MCF 10A (cell line): ENCODE results near the gene APAF1. TPM values are rescaled to one million over a fixed set of nuclear protein-coding genes. Genes with fewer than 3 reads are reported as not detected.
"Not testable (repeated sequence)": the region's sequence is repeated elsewhere in the genome, so short reads cannot be mapped to it uniquely, and the experiment has no call there.

Experiments used
- Bru-seq: library from RNA; stranded (reverse); fragments of 400-500 nt; gene quantifications from one replicate; lab custom pipeline; 2021; lab: Mats Ljungman, UMichigan
- BruChase-seq, 2 experiments: library from RNA; stranded (reverse); fragments of 400-500 nt; gene quantifications; one replicate each; lab custom pipeline; 2021; lab: Mats Ljungman, UMichigan
- BruUV-seq: library from RNA; stranded (reverse); fragments of 400-500 nt; replicated peaks from 2 replicates; lab custom pipeline; 2021; lab: Mats Ljungman, UMichigan
- CTCF ChIA-PET: fragments of 300-600 bp; sonication (Branson Sonifier 250); formaldehyde crosslinking; extraction: SDS; loops from one replicate; lab custom pipeline; 2021; ENCODE audit warnings: antibody characterized with exemption, inconsistent platforms; lab: Yijun Ruan, JAX
- POLR2A ChIA-PET: fragments of 300-600, 350-650 bp; sonication (Branson Sonifier 250); formaldehyde crosslinking; extraction: SDS; loops from one replicate; lab custom pipeline; 2020; ENCODE audit warnings: antibody characterized with exemption, inconsistent platforms; lab: Yijun Ruan, JAX
- DNase-seq: peaks from one replicate; pipeline ENCODE4 v3.0.0-alpha.2; 2018; ENCODE audit not compliant: unreplicated experiment
- H3K27ac Mint-ChIP-seq: one replicate; pipeline ENCODE4 v1.8.0; 2022; ENCODE audit warnings: mild to moderate bottlenecking, low read depth, mixed read lengths; ENCODE audit not compliant: unreplicated experiment
- H3K27me3 Mint-ChIP-seq: one replicate; pipeline ENCODE4 v1.8.0; 2022; ENCODE audit warnings: mixed read lengths; ENCODE audit not compliant: insufficient read depth, unreplicated experiment
- H3K36me3 Mint-ChIP-seq: one replicate; pipeline ENCODE4 v1.8.0; 2022; ENCODE audit warnings: mild to moderate bottlenecking, moderate library complexity, mixed read lengths; ENCODE audit not compliant: insufficient read depth, unreplicated experiment
- H3K4me1 Mint-ChIP-seq: one replicate; pipeline ENCODE4 v1.8.0; 2022; ENCODE audit warnings: mixed read lengths; ENCODE audit not compliant: insufficient read depth, unreplicated experiment
- H3K4me3 Mint-ChIP-seq: one replicate; pipeline ENCODE4 v1.8.0; 2022; ENCODE audit warnings: mild to moderate bottlenecking, moderate library complexity, mixed read lengths; ENCODE audit not compliant: unreplicated experiment
- H3K9me3 Mint-ChIP-seq: one replicate; pipeline ENCODE4 v1.8.0; 2022; ENCODE audit warnings: mixed read lengths; ENCODE audit not compliant: unreplicated experiment
- CTCF ChIP-seq: fragments of 200-600 bp; IDR thresholded peaks from one replicate; pipeline ENCODE4 v1.8.0; 2022; ENCODE audit warnings: antibody characterized with exemption, mild to moderate bottlenecking; ENCODE audit not compliant: unreplicated experiment
- intact Hi-C: fragments of 100-400 bp; cut with micrococcal nuclease; formaldehyde crosslinking; loops from 2 replicates; pipeline ENCODE4 v1.14.1; 2022
- long read RNA-seq: library from polyadenylated mRNA; stranded (forward); transcript quantifications from one replicate; pipeline ENCODE4 v2.0.0, GENCODE V29; 2022
- total RNA-seq: library from RNA; stranded (reverse); gene quantifications from 2 replicates; pipeline ENCODE4 v1.2.3, GENCODE V29; 2022

Gene APAF1, protein sequence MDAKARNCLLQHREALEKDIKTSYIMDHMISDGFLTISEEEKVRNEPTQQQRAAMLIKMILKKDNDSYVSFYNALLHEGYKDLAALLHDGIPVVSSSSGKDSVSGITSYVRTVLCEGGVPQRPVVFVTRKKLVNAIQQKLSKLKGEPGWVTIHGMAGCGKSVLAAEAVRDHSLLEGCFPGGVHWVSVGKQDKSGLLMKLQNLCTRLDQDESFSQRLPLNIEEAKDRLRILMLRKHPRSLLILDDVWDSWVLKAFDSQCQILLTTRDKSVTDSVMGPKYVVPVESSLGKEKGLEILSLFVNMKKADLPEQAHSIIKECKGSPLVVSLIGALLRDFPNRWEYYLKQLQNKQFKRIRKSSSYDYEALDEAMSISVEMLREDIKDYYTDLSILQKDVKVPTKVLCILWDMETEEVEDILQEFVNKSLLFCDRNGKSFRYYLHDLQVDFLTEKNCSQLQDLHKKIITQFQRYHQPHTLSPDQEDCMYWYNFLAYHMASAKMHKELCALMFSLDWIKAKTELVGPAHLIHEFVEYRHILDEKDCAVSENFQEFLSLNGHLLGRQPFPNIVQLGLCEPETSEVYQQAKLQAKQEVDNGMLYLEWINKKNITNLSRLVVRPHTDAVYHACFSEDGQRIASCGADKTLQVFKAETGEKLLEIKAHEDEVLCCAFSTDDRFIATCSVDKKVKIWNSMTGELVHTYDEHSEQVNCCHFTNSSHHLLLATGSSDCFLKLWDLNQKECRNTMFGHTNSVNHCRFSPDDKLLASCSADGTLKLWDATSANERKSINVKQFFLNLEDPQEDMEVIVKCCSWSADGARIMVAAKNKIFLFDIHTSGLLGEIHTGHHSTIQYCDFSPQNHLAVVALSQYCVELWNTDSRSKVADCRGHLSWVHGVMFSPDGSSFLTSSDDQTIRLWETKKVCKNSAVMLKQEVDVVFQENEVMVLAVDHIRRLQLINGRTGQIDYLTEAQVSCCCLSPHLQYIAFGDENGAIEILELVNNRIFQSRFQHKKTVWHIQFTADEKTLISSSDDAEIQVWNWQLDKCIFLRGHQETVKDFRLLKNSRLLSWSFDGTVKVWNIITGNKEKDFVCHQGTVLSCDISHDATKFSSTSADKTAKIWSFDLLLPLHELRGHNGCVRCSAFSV (N-terminal part only)
- 5.9 and 9.1 TPM in 2 replicates for total RNA-seq
- Bru-seq, nascent RNA = percentile 51 among the genes with signal in this experiment
- BruChase-seq, experiment 1, labeled RNA remaining after a 6-hour chase = percentile 59 among the genes with signal in this experiment
- BruChase-seq, experiment 2, labeled RNA remaining after a 2-hour chase = percentile 61 among the genes with signal in this experiment
- long read RNA-seq, full-length matches to known transcripts = 1 of 3 reads
- long read RNA-seq, partial matches to known transcripts = 0 of 3 reads
- long read RNA-seq, other reads (novel, unspliced or antisense) = 2 of 3 reads

DNA sequence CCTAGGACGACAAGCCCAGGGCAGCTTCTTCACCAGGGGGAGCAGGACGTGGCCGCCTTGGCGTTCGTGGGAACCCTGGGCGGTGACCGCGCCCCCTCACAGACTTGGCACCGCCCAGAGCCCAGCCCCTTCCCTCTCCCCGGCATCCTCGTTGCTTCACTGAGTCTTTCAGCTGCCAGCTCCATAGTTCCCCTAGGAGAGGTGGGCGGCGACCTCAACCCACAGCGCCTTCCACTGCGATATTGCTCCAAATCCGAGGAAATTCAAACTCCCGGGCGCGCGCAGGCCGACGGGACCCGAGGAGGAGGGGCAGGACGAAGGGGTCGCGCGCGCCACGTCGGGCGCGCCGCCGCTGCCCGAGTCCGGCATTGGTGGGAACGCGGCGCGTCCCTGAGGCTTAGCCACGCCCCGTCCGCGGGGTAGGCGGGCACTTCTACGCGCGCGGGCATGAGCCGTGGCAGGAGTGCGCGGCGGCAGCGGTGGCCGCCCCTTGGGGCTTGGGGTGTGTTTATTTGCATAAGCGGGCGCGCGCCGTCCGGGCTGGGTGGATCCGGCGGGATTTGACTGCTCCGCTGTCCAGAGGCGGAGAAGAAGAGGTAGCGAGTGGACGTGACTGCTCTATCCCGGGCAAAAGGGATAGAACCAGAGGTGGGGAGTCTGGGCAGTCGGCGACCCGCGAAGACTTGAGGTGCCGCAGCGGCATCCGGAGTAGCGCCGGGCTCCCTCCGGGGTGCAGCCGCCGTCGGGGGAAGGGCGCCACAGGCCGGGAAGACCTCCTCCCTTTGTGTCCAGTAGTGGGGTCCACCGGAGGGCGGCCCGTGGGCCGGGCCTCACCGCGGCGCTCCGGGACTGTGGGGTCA, at the start of gene APAF1, which contains the start of gene IKBIP:
Gene APAF1 (plus strand): TSS at position 579 of the 860 bp plus-strand sequence. CDS start 3,070 bp downstream, outside the sequence.
Gene IKBIP (minus strand): TSS at position 77 of the 860 bp plus-strand sequence. CDS start 87 bp downstream, outside the sequence.
- intact Hi-C loops = loop anchor here (1.0 to 5.0 kb wide), 3 partner anchors 39 to 643 kb away; no protein-coding TSS in a partner anchor
- DNase-seq = peak; percentile 97
- POLR2A ChIA-PET = interaction anchor here (0.6 to 13.4 kb wide), 16 partner anchors 9 to 1630 kb away, joined by 3 to 255 read pairs (median 4); partner anchors contain the start of gene SLC25A3
- TF ChIP-seq CTCF = no peak
- peak within 1 kb of the TSS; percentile 93 for H3K27ac Mint-ChIP-seq
- H3K36me3 Mint-ChIP-seq = peaks cover 7% of the 10 kb centered on the region
- CTCF ChIA-PET = interaction anchor here (0.7 to 2.1 kb wide), 8 partner anchors 9 to 78 kb away, joined by 3 to 11 read pairs (median 4); partner anchors contain the start of gene SLC25A3
- no TSS peak for BruUV-seq
- peaks cover 7% of the 10 kb centered on the region for H3K4me1 Mint-ChIP-seq
- H3K27me3 Mint-ChIP-seq = no peaks in the 10 kb centered on the region
- H3K4me3 Mint-ChIP-seq = peak within 1 kb of the TSS; percentile 93
- no peaks in the 10 kb centered on the region for H3K9me3 Mint-ChIP-seq

DNA sequence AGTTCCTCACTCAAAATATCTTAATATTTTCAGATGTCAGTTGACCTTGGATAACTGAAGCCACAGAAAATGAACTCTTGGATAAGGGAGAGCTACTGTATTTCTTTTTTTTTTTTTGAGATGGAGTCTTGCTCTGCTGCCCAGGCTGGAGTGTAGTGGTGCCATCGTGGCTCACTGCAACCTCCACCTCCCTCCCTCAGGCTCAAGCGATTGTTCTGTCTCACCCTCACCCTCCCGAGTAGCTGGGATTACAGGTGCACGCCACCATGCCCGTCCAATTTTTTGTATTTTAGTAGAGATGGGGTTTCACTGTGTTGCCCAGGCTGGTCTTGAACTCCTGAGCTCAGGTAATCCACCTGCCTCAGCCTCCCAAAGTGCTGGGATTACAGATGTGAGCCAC, 47.8 kb upstream of the APAF1 start:
- H3K4me1 Mint-ChIP-seq, H3K4me3 Mint-ChIP-seq, DNase-seq, BruUV-seq, H3K27me3 Mint-ChIP-seq, intact Hi-C loops, H3K9me3 Mint-ChIP-seq, H3K27ac Mint-ChIP-seq: not testable (repeated sequence)
- ChIA-PET CTCF (interaction anchor here (1.1 to 9.6 kb wide), 6 partner anchors 9 to 74 kb away, joined by 4 to 84 read pairs (median 6); no protein-coding TSS in a partner anchor), POLR2A (interaction anchor here (0.6 to 7.4 kb wide), 4 partner anchors 11 to 157 kb away, joined by 3 to 255 read pairs (median 20); partner anchors contain the start of genes APAF1 and IKBIP)
- peaks cover 92% of the 10 kb centered on the region for H3K36me3 Mint-ChIP-seq

- no TSS peak for BruUV-seq
- intact Hi-C loops = no loop called here
Observed at GRCh38 chr12:98601924-98602323, 43.2 kb upstream of the APAF1 start.

More at GRCh38 chr12:98601924-98602323, 43.2 kb upstream of the APAF1 start:
- no peak for TF ChIP-seq CTCF
- no peak for DNase-seq
- H3K4me3 Mint-ChIP-seq = no peak overlapping the region
- no peak overlapping the region for H3K27ac Mint-ChIP-seq
- ChIA-PET POLR2A (interaction anchor here (1.1 to 3.4 kb wide), 5 partner anchors 7 to 42 kb away, joined by 3 to 26 read pairs (median 4); partner anchors contain the start of genes APAF1, IKBIP and SLC25A3), CTCF (interaction anchor here (3.1 kb wide), 1 partner anchor 35 kb away, joined by 9 read pairs; no protein-coding TSS in a partner anchor)
- no peaks in the 10 kb centered on the region for H3K4me1 Mint-ChIP-seq
- peaks cover 86% of the 10 kb centered on the region for H3K36me3 Mint-ChIP-seq
- H3K27me3 Mint-ChIP-seq = no peaks in the 10 kb centered on the region
- H3K9me3 Mint-ChIP-seq = no peaks in the 10 kb centered on the region
